HCT116 (cell line): ENCODE data around the gene MRAP2.

Experiments
- CTCF ChIP-seq, 3 experiments: fragments of 200-600 bp in 1 of 3; sonication (generic) in 1 of 3; IDR thresholded peaks in 2 of 3; conservative IDR thresholded peaks in 1 of 3; 2 replicates each; pipeline ENCODE4 v1.5.1; 2012 to 2017; ENCODE audit warnings: low read depth in 2 of 3, low read length in 2 of 3, antibody characterized with exemption in 1 of 3, borderline replicate concordance in 1 of 3, control low read depth in 1 of 3, mild to moderate bottlenecking in 1 of 3, mixed read lengths in 1 of 3, mixed run types in 1 of 3, moderate library complexity in 1 of 3; ENCODE audit not compliant: insufficient read depth in 1 of 3
- EGR1 ChIP-seq: IDR thresholded peaks from 2 replicates; pipeline ENCODE4 v1.6.1; 2012; ENCODE audit warnings: low read depth
- EZH2 ChIP-seq: fragments of 200-600 bp; sonication (generic); IDR thresholded peaks from 2 replicates; pipeline ENCODE4 v1.6.1; 2017; ENCODE audit warnings: antibody characterized with exemption, mixed run types
- FOSL1 ChIP-seq: IDR thresholded peaks from 2 replicates; pipeline ENCODE4 v1.6.1; 2012; ENCODE audit warnings: low read depth
- MAX ChIP-seq: IDR thresholded peaks from 2 replicates; pipeline ENCODE4 v1.6.1; 2012
- POLR2A ChIP-seq: IDR thresholded peaks from 2 replicates; pipeline ENCODE4 v1.7.0; 2011; ENCODE audit warnings: borderline replicate concordance; ENCODE audit not compliant: insufficient read depth, insufficient read length; ENCODE audit errors: extremely low read depth
- POLR2AphosphoS5 ChIP-seq: IDR thresholded peaks from 2 replicates; pipeline ENCODE4 v1.6.1; 2011; ENCODE audit warnings: mild to moderate bottlenecking, low read depth, low read length, moderate library complexity
- RAD21 ChIP-seq: IDR thresholded peaks from 2 replicates; pipeline ENCODE4 v1.6.1; 2012; ENCODE audit warnings: low read depth, mild to moderate bottlenecking
- SIN3A ChIP-seq: IDR thresholded peaks from 2 replicates; pipeline ENCODE4 v1.6.1; 2012; ENCODE audit warnings: low read depth
- SP1 ChIP-seq: IDR thresholded peaks from 2 replicates; pipeline ENCODE4 v1.6.1; 2012; ENCODE audit warnings: low read depth
- YY1 ChIP-seq: IDR thresholded peaks from 2 replicates; pipeline ENCODE4 v1.6.1; 2011; ENCODE audit warnings: low read length, low read depth, moderate library complexity, mild to moderate bottlenecking; ENCODE audit not compliant: insufficient replicate concordance; ENCODE audit errors: extremely low read depth
- TF ChIP-seq, protein P1 (sequence below): IDR thresholded peaks from 2 replicates; pipeline ENCODE4 v1.6.1; 2012; ENCODE audit warnings: low read depth

- TF ChIP-seq CTCF (IDR thresholded peaks at IDR 0.05 in 2 of 3, conservative IDR thresholded peaks at IDR 0.05 in 1 of 3; ENCODE audit: borderline replicate concordance in 1 of 3, insufficient read depth in 1 of 3, low read depth in 2 of 3, low read length in 2 of 3), result no peak
- TF ChIP-seq EZH2, result no peak
- TF ChIP-seq POLR2A, result no peak
- TF ChIP-seq POLR2AphosphoS5, result no peak
- TF ChIP-seq SP1, result no peak
- TF ChIP-seq RAD21, result no peak
- TF ChIP-seq EGR1, result no peak
- TF ChIP-seq, protein P1, sequence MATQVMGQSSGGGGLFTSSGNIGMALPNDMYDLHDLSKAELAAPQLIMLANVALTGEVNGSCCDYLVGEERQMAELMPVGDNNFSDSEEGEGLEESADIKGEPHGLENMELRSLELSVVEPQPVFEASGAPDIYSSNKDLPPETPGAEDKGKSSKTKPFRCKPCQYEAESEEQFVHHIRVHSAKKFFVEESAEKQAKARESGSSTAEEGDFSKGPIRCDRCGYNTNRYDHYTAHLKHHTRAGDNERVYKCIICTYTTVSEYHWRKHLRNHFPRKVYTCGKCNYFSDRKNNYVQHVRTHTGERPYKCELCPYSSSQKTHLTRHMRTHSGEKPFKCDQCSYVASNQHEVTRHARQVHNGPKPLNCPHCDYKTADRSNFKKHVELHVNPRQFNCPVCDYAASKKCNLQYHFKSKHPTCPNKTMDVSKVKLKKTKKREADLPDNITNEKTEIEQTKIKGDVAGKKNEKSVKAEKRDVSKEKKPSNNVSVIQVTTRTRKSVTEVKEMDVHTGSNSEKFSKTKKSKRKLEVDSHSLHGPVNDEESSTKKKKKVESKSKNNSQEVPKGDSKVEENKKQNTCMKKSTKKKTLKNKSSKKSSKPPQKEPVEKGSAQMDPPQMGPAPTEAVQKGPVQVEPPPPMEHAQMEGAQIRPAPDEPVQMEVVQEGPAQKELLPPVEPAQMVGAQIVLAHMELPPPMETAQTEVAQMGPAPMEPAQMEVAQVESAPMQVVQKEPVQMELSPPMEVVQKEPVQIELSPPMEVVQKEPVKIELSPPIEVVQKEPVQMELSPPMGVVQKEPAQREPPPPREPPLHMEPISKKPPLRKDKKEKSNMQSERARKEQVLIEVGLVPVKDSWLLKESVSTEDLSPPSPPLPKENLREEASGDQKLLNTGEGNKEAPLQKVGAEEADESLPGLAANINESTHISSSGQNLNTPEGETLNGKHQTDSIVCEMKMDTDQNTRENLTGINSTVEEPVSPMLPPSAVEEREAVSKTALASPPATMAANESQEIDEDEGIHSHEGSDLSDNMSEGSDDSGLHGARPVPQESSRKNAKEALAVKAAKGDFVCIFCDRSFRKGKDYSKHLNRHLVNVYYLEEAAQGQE, result no peak
- TF ChIP-seq MAX, result no peak
- no peak for TF ChIP-seq YY1
- TF ChIP-seq FOSL1, result no peak
- TF ChIP-seq SIN3A, result no peak
These were observed 38.9 kb downstream of the MRAP2 start for GRCh38 chr6:84072442-84072997.
